ELF-1 (cell line): Measurements from ENCODE around the gene GSTT2.
"Not testable (repeated sequence)": the region's sequence is repeated elsewhere in the genome, so short reads cannot be mapped to it uniquely, and the experiment has no call there.

Source experiments
- DNase-seq: peaks from one replicate; pipeline ENCODE4 v3.0.0-alpha.2; 2016; ENCODE audit warnings: low read depth, low spot score

The GSTT2 gene

DNA sequence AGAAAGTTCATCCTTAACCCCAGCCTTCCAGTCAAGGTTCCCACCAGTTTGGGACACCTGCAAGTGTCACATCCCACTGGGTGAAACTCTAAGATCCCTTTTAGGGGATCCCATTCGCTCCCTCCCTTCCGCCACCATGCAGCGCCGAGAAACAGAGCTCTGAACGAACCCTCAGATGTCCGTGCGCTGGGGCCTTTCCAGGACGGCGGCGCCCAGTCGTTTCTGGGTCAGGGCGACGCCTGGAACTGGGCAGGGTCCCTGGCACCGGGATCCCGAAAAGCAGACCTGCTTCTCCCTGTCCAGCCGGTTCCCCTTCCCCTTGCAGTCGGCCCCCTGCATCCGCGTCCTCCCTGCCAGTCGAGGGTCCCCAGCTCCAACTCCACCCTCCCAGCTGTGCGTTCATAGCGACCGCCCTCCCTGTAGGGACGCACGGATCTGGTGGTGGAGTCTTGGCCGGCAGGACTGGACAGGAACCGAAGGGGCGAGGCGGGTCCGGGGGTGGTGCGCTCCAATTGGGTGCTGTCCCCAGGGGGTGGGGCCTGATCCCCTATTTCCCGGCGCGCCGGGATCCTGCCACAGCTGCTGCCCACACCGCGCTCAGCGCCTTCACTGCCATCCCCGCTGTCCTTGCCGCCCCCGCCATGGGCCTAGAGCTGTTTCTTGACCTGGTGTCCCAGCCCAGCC is at the start of gene GSTT2:
Gene GSTT2 (plus strand): TSS at position 578 of the 684 bp plus-strand sequence.
- not testable (repeated sequence) for DNase-seq

DNA sequence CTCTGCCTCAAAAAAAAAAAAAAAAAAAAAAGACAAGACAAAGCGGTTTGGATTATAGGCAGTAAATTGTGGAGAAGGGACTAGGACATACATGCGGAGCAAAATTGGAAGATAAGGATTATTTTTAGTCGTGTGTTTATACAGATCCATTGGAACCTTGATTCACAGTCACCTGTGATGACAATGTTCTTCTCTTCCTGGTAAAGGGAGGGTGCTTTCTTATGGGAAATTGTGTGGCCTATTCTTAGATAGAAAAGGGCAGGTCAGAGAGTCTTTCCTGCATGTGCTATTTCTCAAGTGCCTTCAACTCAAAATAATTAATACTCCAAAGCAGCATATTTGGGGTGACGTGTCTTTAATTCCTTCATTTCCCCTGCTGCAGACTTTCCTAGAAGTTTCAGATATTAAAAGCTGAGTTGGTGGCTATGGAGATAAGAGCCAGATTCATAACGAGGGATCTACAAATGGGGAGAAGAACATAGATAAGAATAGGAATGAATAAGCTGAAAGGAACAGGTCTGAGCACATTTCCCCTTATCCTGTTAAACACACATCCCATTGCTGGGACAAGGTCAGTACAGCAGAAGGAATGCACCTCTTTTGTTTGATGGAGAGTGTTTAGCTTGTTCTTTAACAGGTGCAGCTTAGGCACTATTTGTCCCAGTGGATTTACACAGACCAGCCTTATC is 41.5 kb upstream of the GSTT2 start:
- no peak for DNase-seq

DNA sequence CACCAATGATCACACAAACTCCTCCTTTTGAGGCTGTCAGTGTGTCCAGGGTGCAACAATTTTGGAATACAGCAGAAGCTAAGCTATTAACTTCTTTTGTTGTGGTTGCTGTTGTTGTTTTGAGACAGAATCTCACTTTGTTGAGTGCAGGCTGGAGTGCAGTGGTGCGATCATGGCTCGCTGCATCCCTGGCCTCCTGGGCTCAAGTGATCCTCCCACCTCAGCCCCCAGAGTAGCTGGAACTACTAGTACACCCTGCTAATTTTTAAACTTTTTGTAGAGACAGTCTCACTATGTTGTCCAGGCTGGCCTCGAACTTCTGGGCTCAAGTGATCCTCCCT is 40.9 kb upstream of the GSTT2 start:
- no peak for DNase-seq

DNA sequence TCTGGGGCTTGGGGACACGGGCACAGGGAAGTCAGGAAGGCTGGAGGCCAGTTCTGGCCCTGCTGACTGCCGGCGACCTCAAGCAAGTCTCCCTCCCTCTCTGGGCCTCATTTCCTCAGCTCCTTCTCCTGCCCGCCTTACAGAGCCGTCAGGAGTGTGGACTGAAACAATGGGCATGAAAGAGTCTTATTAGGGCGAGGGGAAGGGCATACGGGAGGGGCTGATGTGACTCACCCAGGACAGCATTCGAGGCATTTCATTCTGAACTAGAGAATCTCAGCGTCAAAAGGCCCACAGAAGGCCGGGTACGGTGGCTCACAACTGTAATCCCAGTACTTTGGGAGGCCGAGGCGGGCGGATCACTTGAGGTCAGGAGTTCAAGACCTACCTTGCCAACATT is 39.8 kb upstream of the GSTT2 start:
- not testable (repeated sequence) for DNase-seq

DNA sequence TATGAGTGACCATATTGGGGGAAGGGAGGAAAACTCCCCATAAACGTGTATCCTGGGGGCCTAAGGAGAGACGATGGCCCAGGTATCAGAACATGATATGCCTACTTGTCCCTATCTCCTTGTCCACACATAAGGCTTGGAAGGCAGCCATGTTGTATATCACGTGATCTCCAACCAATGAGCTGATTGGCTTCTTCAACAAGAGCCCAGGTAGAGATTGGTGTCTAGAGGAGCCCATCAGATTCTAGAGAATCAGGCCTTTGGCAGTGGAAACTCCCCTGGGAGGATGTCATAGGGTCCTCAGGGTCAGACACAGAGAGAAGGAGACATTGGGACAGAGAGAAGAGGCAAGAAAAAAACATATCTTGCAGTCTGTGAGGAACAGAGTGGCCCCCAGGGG is 32.5 kb upstream of the GSTT2 start:
- DNase-seq = not testable (repeated sequence)

DNA sequence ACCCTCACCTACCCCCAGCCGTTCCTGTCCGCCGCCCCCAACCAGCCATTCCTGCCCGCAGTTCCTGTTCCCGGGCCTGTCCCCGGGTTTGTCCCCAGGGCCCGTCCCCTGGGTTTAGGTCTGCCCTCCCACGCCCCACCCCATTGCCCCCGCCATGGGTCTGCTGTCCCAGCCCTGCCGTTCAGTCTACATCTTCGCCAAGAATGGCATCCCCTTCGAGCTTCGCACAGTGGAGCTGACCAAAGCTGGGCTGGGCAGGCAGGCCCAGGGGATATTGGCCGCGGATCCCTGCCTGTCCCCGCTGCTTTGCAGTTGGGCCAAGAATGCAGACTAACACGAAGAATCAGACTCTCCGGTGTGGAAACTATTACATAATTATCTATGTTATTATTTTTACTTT is 30.2 kb upstream of the GSTT2 start:
- DNase-seq = not testable (repeated sequence)

DNA sequence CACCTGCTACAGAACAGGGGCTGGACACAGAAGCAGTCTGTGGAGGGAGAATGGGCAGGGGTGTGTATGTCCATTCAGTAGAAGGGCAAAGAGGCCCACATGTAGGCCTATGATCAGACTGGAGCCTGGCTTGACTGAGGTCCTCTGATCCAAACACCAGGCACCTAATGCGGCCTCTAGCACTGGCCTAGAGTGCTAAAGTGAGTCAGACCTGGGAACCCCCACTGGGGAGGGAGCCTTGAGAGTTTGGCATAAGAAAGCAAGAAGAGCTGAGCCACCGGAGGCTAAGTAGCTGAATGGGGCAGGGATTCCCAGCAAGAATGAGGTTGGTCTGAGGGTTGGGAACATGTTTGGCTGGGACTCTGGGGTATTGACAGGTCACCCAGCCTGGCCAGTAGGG is 28.6 kb upstream of the GSTT2 start:
- DNase-seq = peak; percentile 73

DNA sequence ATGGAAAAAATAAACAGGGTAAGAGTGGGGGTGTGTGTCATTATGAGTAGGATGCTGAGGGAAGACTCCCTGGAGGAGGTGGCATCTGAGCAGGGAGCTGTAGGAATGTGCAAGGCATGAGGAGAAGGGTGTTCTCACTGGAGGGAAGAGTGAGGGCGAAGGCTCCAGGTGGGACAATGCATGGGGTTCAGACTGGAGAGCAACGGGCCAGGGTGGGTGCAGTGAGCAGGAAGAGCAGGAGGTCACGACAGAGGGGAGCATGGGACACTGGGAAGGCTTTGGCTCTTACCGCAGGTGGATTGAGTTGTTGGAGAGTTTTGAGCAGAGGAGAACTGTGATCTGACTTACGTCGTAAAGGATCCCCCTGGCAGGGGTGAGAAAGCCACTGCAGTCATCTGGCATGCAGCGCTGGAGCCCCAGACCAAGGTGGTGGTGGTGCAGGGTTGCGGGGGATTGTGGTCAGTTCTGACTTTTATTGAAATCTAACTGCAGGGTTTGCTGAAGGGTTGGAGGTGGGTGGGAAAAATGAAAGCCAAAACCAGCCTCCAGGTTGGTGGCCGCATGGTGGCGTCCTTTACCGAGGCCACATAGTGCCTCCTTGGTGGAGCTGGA is 27.0 kb upstream of the GSTT2 start:
- not testable (repeated sequence) for DNase-seq

DNA sequence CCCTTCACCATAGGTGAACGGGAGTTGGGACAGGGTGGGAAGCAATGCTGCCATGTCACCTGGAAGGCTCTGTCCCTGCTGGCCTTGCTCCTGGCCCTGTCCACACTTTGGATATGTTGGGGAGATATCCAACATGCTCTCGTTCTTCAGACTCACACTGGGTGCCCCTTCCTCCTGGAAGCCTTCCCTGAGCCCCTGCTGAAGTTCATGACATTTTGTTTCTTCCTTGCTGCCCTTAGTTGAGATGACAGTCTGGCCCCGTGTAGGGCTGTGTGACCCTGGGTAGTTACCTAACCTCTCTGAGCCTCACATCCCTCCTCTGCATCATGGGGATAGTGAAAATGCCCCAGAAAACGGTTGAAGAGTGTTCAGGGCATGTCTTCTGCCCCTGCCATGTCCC is 26.4 kb upstream of the GSTT2 start:
- DNase-seq = not testable (repeated sequence)

DNA sequence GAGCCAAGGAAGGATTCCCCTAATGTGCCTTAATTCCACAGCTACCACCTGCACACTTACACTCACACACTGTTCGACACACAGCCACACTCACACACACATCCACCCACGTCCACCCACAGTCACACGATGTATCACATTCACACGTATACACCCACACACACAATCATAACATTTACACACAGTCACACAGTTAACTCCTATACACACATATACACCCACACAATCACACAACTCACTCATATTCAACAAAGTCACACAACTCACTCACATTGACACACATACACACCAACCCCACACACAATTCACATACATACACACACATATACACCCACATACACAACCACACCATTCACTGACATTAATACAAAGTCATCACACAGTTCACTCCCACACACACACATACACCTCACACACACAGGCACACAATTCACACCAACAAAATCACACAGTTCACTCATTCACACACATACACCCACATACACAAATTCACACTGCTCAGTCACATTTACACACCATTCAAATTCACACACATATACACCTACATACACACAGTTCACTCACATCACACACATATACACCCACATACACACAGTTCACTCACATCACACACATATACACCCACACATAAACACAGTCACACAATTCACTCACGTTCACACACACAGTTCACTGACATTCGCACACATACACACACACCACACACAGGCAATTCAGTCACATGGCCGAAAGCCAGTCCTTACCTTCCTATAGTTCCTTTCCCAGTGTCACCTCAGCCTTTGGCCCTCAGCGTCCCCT is 25.5 kb upstream of the GSTT2 start:
- not testable (repeated sequence) for DNase-seq

DNA sequence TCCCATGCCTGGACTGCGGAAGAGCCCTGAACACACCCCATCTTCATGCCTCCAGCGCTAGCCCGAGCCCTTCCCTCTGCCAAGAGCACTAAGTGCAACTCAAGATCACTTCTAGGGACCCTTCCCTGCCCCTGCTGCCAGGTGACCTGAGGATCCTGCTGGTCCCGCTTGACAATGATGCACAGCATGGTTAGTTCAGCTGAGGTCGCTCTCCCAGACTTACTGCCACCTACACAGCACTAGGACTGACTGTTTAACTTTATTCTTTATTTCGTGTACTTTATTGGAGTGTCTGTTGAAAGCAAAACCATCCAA is 25.0 kb upstream of the GSTT2 start:
- not testable (repeated sequence) for DNase-seq

DNA sequence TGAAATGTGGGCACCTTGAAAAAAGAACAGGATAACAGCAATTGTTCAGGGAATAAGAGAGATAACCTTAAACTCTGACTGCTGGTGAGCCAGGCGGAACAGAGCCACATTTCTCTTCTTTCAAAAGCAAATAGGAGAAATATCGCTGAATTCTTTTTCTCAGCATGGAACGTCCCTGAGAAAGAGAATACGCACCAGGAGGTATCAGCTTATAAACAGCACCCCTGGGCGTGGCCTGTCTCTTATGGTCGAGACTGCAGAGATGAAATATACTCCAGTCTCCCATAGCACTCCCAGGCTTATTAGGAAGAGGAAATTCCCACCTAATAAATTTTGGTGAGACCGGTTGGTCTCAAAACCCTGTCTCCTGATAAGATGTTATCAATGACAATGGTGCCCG is 24.0 kb upstream of the GSTT2 start:
- not testable (repeated sequence) for DNase-seq

DNA sequence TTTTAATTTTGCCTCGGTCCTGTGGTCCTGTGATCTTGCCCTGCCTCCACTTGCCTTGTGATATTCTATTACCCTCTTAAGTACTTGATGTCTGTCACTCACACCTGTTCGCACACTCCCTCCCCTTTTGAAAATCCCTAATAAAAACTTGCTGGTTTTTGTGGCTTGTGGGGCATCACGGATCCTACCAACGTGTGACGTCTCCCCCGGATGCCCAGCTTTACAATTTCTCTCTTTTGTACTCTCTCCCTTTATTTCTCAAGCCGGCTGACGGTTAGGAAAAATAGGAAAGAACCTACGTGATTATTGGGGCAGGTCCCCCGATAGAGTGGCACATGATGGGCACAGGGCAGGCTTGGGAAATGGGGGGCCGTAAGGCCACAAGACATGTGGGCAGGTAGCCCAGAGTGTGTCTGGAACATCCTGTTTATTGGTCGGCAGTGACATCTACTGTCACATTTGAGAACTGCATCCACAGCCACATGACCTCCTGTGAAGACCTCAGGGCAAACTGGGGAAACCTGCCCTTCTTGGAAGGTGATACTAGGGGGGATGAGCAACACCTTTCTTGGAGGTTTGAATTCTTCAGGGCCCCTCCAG is 23.5 kb upstream of the GSTT2 start:
- DNase-seq = peak; percentile 87

DNA sequence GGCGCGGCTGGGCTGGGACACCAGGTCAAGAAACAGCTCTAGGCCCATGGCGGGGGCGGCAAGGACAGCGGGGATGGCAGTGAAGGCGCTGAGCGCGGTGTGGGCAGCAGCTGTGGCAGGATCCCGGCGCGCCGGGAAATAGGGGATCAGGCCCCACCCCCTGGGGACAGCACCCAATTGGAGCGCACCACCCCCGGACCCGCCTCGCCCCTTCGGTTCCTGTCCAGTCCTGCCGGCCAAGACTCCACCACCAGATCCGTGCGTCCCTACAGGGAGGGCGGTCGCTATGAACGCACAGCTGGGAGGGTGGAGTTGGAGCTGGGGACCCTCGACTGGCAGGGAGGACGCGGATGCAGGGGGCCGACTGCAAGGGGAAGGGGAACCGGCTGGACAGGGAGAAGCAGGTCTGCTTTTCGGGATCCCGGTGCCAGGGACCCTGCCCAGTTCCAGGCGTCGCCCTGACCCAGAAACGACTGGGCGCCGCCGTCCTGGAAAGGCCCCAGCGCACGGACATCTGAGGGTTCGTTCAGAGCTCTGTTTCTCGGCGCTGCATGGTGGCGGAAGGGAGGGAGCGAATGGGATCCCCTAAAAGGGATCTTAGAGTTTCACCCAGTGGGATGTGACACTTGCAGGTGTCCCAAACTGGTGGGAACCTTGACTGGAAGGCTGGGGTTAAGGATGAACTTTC is 18.7 kb upstream of the GSTT2 start, which contains the start of gene GSTT2B:
Gene GSTT2B (minus strand): TSS at position 112 of the 688 bp plus-strand sequence. CDS start 64 bp downstream, at position 48.
- DNase-seq = not testable (repeated sequence)

DNA sequence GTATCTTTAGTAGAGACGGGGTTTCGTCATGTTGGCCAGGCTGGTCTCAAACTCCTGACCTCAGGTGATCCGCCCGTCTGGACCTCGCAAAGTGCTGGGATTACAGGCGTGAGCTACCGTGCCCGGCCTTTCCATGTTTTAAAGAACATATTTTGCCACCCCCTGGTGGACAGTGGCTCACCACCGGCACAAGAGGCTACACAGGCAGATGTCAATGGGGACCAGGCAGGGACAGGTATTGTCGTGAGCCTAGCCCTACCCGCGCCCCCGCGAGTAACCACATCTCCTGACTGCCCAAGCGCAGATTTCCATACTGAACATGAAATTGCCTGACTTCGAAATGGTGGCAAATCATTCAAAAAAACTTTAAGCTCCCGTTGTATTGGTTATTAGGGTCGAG is 13.8 kb upstream of the GSTT2 start:
- not testable (repeated sequence) for DNase-seq

DNA sequence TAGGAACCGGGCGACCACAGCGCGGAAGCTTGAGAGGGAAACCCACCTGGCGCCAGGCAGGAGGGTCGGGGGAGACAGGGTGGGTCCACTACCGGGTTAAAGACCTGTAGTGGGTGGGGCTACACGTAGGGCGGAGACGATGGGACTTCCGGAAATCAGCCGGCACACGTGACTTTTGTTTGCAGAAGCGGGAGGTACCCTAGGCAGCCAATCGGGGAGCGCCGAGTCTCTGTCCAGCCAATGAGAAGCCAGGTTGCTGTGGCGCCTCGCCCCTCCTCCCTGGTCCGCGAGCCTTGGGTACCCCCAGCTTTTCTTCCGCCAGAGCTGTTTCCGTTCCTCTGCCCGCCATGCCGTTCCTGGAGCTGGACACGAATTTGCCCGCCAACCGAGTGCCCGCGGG is 13.4 kb upstream of the GSTT2 start, which contains the start of gene DDTL:
Gene DDTL (plus strand): TSS at position 321 of the 400 bp plus-strand sequence. CDS start 27 bp downstream, at position 348.
- DNase-seq = not testable (repeated sequence)

DNA sequence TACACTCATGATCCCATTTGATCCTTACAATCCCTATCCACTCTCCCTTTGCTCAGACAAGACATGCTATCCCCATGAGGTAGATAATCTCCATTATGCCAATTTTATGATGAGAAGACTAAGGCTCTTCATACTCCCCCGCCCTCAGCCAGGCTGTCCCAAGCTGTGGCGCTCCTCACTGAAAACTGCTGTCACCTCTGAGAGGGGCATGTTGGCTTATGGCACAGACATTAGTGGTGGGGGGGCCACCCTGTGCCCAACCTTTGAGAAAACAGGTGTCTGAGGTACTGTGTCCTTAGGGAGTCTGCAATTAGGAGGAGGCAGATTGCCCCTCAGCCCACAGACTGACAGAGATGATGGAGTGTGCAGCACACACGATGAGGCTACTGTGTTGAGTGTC is 10.9 kb upstream of the GSTT2 start:
- no peak for DNase-seq

DNA sequence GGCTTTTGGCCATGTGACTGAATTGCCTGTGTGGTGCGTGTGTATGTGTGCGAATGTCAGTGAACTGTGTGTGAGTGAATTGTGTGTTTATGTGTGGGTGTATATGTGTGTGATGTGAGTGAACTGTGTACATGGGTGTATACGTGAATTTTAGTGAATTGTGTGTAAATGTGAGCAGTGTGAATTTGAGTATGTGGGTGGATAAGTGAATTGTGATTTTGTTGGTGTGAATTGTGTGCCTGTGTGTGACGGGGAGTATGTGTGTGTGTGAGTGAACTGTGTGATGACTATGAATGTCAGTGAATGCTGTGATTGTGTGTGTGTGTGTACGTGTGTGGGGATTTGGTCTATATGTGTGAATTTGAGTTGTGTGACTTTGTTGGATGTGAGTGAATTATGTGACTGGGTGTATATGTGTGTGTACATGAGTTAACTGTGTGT is 9.7 kb upstream of the GSTT2 start:
- no peak for DNase-seq

DNA sequence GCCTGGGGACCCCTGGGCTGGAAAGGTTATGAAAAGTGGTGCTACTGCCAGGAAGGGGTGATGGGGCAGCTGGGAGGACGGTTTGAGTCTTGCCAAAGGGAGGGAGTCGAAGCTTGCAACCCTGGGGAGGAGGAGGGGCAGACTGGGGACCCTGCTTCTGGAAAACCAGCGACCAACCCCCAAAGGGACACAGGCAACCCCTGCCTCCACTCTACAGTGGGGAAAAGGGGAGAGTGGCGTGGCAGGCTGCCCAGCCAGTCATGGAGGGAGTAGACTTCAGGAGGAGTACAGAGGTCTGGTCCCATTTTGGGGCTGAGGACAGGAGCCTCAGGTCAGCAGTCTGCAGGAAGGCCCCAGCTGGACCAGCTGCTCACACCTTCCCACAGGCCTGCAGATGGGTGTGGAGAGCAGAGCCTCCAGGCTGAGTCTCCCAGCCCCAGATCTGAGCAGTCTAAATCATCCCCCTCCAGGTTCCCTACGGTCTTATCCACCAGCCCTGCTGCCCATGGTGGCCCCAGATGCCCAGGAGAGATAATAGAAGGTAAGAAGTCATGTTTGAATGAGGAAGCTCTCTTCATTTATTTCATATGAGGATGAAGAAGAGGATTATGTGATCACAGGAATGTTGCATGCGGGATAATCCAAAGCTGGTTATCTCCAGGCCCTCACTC is 9.0 kb upstream of the GSTT2 start:
- DNase-seq = no peak

DNA sequence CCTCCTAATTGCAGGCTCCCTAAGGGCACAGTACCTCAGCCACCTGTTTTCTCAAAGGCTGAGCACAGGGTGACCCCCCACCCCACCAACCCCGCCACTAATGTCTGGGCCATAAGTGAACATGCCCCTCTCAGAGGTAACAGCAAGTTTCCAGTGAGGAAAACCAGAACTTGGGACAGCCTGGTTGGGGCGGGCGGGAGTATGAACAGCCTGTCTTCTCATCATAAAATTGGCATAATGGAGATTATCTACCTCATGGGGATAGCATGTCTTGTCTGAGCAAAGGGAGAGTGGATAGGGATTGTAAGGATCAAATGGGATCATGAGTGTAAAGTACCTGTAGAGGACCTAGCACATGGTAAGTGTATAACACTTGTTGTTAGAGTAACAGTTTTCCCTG is 8.0 kb upstream of the GSTT2 start:
- DNase-seq = not testable (repeated sequence)
